T-helper 2 cell (primary cell): ENCODE results near the gene CHERP.
"Not testable (repeated sequence)": the region's sequence is repeated elsewhere in the genome, so short reads cannot be mapped to it uniquely, and the experiment has no call there.

ENCODE experiments used
- DNase-seq, 5 experiments: peaks; one replicate each; pipeline versions ENCODE4 v3.0.0 to v3.0.0-alpha.2; 2012 to 2022

Gene CHERP

DNA sequence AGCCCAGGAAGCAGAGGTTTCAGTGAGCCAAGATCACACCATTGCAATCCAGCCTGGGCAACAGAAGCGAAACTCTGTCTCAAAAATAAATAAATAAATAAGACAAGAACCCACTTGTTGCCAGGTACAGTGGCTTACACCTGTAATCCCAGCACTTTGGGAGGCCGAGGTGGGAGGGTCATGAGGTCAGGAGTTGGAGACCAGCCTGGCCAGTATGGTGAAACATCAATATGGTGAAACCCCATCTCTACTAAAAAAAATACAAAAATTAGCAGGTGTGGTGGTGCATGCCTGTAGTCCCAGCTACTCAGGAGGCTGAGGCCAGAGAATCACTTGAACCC lies 69.7 kb downstream of the CHERP start:
- not testable (repeated sequence) for DNase-seq

DNA sequence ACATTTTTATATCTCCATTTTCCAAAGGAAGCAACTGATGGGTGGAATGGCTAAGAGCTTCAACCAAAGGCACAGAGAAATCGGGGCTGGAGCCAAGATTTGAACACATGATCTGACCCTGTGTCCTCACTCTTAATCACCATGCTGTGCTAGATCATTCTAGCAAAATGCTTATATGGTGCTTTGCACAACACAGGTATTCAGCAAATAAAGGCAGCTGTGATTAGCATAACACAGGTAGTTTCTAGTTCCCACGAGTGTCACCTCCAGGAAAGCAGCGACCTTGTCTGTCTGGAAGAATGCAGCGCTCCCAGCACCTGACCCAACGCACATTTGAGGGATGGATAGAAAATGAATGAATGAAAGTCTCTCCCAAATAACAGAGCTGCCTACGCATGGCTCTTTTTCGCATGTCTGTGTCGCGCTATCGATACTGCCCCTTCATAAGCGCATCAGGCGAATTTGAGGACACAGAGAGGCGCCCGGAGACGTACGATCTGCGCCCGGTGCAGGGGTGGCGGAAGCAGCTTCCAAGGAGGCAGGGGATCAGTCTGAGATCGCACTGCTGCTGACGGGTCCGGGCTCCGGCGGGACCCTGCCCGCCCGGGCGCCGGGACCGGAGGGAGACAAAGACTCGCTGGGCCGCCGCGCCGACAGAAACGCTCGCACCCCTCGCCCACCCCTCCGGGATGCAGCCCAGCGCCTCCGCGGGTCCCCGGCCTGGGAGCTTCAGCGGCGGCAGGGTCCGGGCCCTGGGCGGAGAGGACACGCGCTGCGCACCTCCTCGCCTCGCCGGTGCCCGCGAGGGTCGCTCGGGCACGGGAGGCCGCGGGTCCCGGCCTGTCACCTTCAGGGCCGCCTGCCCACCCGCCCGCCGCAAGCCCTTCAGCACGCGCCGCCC lies 71.1 kb downstream of the CHERP start:
- peak in 2 of 5 experiments; percentile 3 to 50 for DNase-seq

DNA sequence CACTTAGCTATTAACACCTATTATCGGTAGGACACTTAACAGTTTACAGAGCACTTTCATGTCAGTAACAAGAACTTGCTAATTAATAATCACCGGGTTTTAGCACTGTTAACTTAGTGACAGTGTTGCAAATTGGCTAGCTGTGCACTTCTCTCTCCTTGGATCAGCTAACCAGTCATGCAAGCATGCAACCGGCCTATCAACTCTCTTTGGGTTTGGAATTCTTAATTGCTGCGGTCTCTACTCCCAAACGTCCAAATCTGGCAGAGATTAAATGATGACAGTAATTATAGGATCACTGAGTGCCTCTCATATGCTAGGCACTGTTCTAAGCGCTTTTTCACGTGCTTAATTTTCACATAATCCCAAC lies 71.7 kb downstream of the CHERP start:
- DNase-seq = no peak
